Osteoblast (primary cell): ENCODE results near the gene NPTXR. TPM values are rescaled to one million over a fixed set of nuclear protein-coding genes. Genes with fewer than 3 reads are reported as not detected.

Source experiments
- DNase-seq: peaks from one replicate; pipeline ENCODE4 v3.0.0; 2011; ENCODE audit warnings: low spot score, mixed read lengths; ENCODE audit not compliant: insufficient read length; ENCODE audit errors: missing footprints
- H2AFZ ChIP-seq: 2 replicates; pipeline ENCODE4 v1.6.0; 2011; ENCODE audit warnings: mild to moderate bottlenecking, low read length
- H3K27ac ChIP-seq: 2 replicates; pipeline ENCODE4 v1.5.1; 2011; ENCODE audit warnings: mild to moderate bottlenecking, low read depth, low read length, moderate library complexity
- H3K27me3 ChIP-seq: 2 replicates; pipeline ENCODE4 v1.6.0; 2012; ENCODE audit warnings: mild to moderate bottlenecking, control low read depth, inconsistent platforms, low read length, moderate library complexity; ENCODE audit not compliant: insufficient read depth
- H3K36me3 ChIP-seq: 2 replicates; pipeline ENCODE4 v1.5.1; 2011; ENCODE audit warnings: mild to moderate bottlenecking, low read length, control low read depth, moderate library complexity; ENCODE audit not compliant: insufficient read depth
- H3K4me1 ChIP-seq: 2 replicates; pipeline ENCODE4 v1.5.1; 2011; ENCODE audit warnings: mild to moderate bottlenecking, low read length, control low read depth, moderate library complexity; ENCODE audit not compliant: insufficient read depth
- H3K4me2 ChIP-seq: 2 replicates; pipeline ENCODE4 v1.6.0; 2011; ENCODE audit warnings: mild to moderate bottlenecking, low read length; ENCODE audit not compliant: insufficient read depth
- H3K4me3 ChIP-seq: fragments of 200-600 bp; sonication (generic); 3 replicates; pipeline ENCODE4 v1.5.1; 2012; ENCODE audit warnings: mild to moderate bottlenecking, low read length, inconsistent platforms; ENCODE audit not compliant: insufficient read depth
- H3K79me2 ChIP-seq: 2 replicates; pipeline ENCODE4 v1.6.0; 2012; ENCODE audit warnings: mild to moderate bottlenecking, low read length, control low read depth, inconsistent platforms; ENCODE audit not compliant: insufficient read depth
- H3K9me3 ChIP-seq: 2 replicates; pipeline ENCODE4 v1.5.1; 2011; ENCODE audit warnings: low read depth, low read length, control low read depth
- H4K20me1 ChIP-seq: 2 replicates; pipeline ENCODE4 v1.6.0; 2012; ENCODE audit warnings: mild to moderate bottlenecking, low read length, control low read depth; ENCODE audit not compliant: insufficient read depth
- CTCF ChIP-seq: IDR thresholded peaks from 2 replicates; pipeline ENCODE4 v1.5.1; 2011; ENCODE audit warnings: mild to moderate bottlenecking, low read depth, low read length, moderate library complexity; ENCODE audit errors: extremely low read depth
- total RNA-seq: library from RNA; depleted of rRNA; stranded (reverse); fragments of >200 nt; gene quantifications from 2 replicates; pipeline ENCODE4 v1.2.3, GENCODE V29; 2012

Gene NPTXR
- total RNA-seq, 1 donor = 0.72 TPM

GRCh38 chr22:38831166-38831945 lies 12.5 kb downstream of the NPTXR start:
- H3K4me2 ChIP-seq = no peak overlapping the region
- H3K79me2 ChIP-seq = no peaks in the 10 kb centered on the region
- no peak for TF ChIP-seq CTCF
- H3K27ac ChIP-seq = no peak overlapping the region
- H3K27me3 ChIP-seq = no peaks in the 10 kb centered on the region
- H4K20me1 ChIP-seq = no peaks in the 10 kb centered on the region
- H3K36me3 ChIP-seq = no peaks in the 10 kb centered on the region
- H3K4me3 ChIP-seq = no peak overlapping the region
- no peaks in the 10 kb centered on the region for H3K9me3 ChIP-seq
- no peak overlapping the region for H2AFZ ChIP-seq
- peak; percentile 58 for DNase-seq
- H3K4me1 ChIP-seq = peaks cover 11% of the 10 kb centered on the region

DNA sequence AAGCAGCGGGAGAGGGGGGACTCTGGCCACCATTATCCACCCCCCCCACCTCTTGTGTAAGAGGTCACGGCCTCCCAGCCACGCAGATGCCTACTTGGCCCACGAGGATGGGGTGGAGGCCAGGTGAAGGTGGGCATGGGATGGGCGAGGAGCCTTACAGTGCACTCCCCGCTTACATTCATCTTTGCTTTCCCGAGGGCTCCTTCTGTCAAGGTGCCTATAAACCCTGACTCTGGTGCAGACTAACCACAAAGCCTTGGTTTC lies 13.1 kb downstream of the NPTXR start:
- Histone ChIP-seq H3K36me3 (no peaks in the 10 kb centered on the region), H3K4me2 (no peak overlapping the region), H3K27me3 (no peaks in the 10 kb centered on the region), H3K4me3 (no peak overlapping the region), H3K4me1 (peaks cover 6% of the 10 kb centered on the region), H3K79me2 (no peaks in the 10 kb centered on the region), H2AFZ (no peak overlapping the region), H3K9me3 (no peaks in the 10 kb centered on the region), H3K27ac (no peak overlapping the region), H4K20me1 (no peaks in the 10 kb centered on the region)
- TF ChIP-seq CTCF = no peak
- no peak for DNase-seq

GRCh38 chr22:38830026-38830844 lies 13.6 kb downstream of the NPTXR start:
- Histone ChIP-seq H3K4me2 (no peak overlapping the region), H3K4me3 (no peak overlapping the region), H3K4me1 (peaks cover under 1% of the 10 kb centered on the region), H2AFZ (no peak overlapping the region), H4K20me1 (no peaks in the 10 kb centered on the region), H3K27ac (no peak overlapping the region), H3K27me3 (no peaks in the 10 kb centered on the region), H3K36me3 (no peaks in the 10 kb centered on the region), H3K79me2 (no peaks in the 10 kb centered on the region), H3K9me3 (no peaks in the 10 kb centered on the region)
- DNase-seq = peak; percentile 18
- no peak for TF ChIP-seq CTCF

DNA sequence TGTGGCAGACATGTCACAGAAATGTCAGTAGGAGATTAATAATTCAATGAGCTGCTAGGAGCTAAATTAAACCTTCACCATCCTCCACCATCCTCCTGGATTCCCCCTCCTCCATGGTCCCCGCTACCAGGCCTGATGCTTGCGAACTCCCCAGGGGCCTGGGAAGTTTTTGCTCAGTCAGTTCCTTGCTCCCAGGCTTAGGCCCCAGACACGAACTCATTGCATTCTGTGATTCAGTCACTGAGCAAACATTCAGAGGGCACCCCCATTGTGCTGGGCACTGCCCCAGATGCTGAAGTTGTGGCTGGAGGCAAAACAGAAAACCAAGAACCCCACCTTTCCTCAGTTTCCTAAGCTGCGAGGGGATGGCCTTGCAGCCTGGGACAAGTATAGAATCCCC lies 14.3 kb downstream of the NPTXR start:
- Histone ChIP-seq H3K4me2 (no peak overlapping the region), H3K27ac (no peak overlapping the region), H3K4me3 (no peak overlapping the region)

More for the DNA sequence above, 14.3 kb downstream of the NPTXR start:
- Histone ChIP-seq H3K27me3 (no peaks in the 10 kb centered on the region), H3K36me3 (no peaks in the 10 kb centered on the region), H3K79me2 (no peaks in the 10 kb centered on the region), H4K20me1 (no peaks in the 10 kb centered on the region), H2AFZ (no peak overlapping the region), H3K9me3 (no peaks in the 10 kb centered on the region), H3K4me1 (no peaks in the 10 kb centered on the region)
- peak; percentile 89 for DNase-seq
- TF ChIP-seq CTCF = no peak
